GM19467 (cell line): ENCODE measurements around the gene HSPD1.

Experiments
- ATAC-seq: cut with Tn5 transposase; IDR thresholded peaks from one replicate; pipeline ENCODE4 v1.9.1; 2021; ENCODE audit warnings: mild to moderate bottlenecking, moderate library complexity; ENCODE audit not compliant: unreplicated experiment

HSPD1 gene

GRCh38 chr2:197442857-197443256 is 56.8 kb downstream of the HSPD1 start:
- ATAC-seq = no peak

- ATAC-seq = no peak
These were observed 62.3 kb downstream of the HSPD1 start for GRCh38 chr2:197437380-197437779.
